Left renal cortex interstitium (tissue), 4 donors: ENCODE data around the gene MYO5C. TPM values are rescaled to one million over a fixed set of nuclear protein-coding genes. Genes with fewer than 3 reads are reported as not detected.
A peak's percentile ranks its signal among the peaks of the same experiment; 100 is the strongest.
"Not testable (repeated sequence)": the region's sequence is repeated elsewhere in the genome, so short reads cannot be mapped to it uniquely, and the experiment has no call there.

Source experiments
- DNase-seq, 4 donors: peaks; one replicate each; pipeline ENCODE4 v3.0.0-alpha.2; 2013; ENCODE audit warnings: low read depth in 4 of 4, low spot score in 2 of 4, missing footprints in 1 of 4
- polyA plus RNA-seq, 4 donors: library from polyadenylated mRNA; unstranded; fragments of 120-200 nt; gene quantifications; one replicate each; pipeline ENCODE4 v1.2.1, GENCODE V29; 2013; ENCODE audit not compliant: insufficient read length in 4 of 4

MYO5C gene
- polyA plus RNA-seq, 4 donors, result 16.2 to 30.6 (median 22.7) TPM

DNA sequence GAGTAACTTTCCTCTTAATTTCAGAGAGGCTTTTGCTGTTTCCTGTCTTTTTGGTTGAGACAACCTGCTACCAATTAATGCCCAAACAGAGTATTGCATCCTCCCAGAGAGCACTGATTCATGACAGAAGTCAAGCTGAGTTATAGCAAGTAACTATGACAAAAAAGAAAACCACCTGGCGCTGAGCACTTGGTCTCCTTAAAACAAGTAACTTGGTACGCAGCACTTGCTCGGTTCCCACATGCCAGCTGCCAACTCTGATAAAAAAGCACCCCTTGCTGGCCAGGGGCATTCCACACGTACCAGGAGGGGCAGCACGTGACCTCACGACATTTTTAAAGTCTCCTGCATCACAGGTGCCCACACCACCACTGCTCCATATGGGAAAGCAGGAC lies 13.5 kb upstream of the MYO5C start:
- no peak for DNase-seq

- no peak for DNase-seq
Measured at GRCh38 chr15:52308446-52309153, 13.0 kb upstream of the MYO5C start.

DNA sequence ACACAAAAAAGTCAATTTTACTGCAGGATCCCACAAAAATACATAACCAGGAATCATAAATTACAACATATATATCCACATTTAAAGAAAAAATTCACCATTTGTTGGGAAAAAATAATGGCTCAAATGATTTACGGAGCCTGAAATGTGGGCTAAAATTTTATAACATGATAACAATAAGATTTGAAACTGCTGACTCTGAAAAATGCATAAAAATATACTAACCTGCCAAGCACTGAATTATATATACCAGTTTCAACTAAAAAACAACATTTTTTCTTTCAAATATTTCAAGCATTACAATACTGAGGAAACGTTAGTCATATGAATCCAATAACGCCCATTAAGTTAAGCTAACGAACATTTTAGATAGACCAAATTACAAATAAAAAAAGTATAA lies 12.2 kb upstream of the MYO5C start:
- no peak for DNase-seq

GRCh38 chr15:52306270-52306669 lies 10.7 kb upstream of the MYO5C start:
- DNase-seq, result no peak

DNA sequence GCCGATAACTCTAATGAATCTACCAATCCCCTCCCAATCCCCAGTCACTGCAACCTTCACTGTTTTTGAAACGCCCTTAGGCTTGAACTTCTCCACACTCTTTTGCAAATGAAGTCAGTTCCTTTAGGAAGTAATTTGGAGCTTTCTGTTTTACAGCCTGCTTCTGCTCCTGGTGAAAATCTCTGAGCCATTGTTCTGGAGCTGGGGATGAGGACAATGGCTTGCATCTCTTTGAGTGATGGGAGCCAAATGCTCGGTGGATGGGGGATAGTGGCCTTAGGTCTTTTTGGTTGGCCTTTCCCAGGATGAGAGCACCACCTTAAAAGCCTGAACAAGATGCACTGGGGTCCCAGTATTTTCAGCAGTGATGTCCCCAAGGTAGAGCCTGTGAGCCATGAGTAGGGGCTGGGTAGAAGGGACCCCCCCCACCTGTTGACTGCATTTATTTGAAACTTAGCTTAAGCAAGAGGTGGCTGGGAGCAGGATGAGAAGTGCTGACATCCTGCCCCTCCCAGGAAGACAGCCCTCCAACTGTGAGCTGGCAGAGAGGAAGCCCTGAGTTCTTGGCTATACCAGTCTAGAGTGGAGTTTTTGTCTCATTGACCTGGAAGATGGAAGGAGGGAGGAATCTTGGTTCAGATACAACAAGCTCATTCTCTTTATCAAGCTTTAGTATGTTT lies 7.6 kb upstream of the MYO5C start:
- DNase-seq, result no peak

GRCh38 chr15:52301265-52301847 lies 5.8 kb upstream of the MYO5C start:
- DNase-seq, result no peak

- DNase-seq, result no peak
Measured at GRCh38 chr15:52294881-52295420, 653 bp downstream of the MYO5C start.

DNA sequence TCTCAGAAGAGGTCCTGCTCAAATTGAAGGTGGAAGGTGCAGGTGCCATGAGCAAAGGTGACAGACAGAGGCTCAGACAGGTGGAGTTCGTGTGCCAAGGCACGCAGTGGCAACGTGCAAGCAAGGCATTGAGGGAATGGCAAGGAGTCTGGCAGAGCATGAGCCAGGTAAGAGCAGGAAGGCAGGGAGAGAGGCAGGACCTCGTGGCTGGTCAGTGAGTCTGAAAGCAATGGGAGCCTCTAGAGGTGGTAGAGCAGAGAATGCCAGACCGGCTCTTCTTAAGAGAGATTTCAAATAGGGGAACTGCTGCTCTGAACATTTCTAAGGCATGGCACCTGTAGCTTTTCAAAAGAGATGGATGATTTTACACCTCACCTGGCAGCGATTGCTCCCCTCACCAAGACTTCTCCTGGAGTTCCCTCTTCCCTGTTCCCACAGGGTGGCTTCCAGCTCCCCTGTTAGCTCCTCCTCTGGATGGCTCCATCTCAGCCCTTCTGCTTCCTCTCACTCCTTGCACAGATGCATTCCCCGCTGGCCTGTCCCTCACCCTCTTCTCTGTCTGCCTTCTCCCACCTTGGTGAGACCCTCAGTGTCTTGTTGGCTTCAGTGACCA lies 2.7 kb downstream of the MYO5C start:
- no peak for DNase-seq

DNA sequence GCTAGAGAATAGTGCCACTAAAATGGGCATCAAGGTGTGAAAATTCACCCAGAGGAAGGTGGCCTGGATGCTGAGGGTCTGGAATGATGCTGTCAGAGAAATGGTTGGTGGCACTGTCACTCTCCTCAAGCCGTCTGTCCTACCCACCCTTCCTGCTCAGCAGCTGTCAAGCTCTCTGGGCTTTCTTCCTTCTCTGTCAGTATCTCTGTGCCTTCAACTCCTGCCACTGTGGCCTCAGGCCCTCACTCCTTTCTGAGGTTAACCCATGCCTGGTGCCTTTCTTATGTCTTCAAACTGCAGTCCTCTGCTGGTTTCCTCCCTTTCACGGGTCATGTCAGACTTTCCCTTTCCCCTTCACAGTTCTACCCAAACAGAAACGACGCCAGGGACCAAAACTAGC lies 4.4 kb downstream of the MYO5C start:
- DNase-seq, result no peak

GRCh38 chr15:52290800-52291199 lies 4.8 kb downstream of the MYO5C start:
- no peak for DNase-seq

GRCh38 chr15:52290329-52290728 lies 5.3 kb downstream of the MYO5C start:
- DNase-seq, result no peak

GRCh38 chr15:52289629-52290081 lies 5.9 kb downstream of the MYO5C start:
- no peak for DNase-seq

GRCh38 chr15:52288986-52289385 lies 6.6 kb downstream of the MYO5C start:
- no peak for DNase-seq

GRCh38 chr15:52288051-52288942 lies 7.3 kb downstream of the MYO5C start:
- DNase-seq, result peak in 1 of 4 donors; percentile 32

- no peak for DNase-seq
Measured at GRCh38 chr15:52287114-52287513, 8.5 kb downstream of the MYO5C start.

GRCh38 chr15:52285941-52286340 lies 9.7 kb downstream of the MYO5C start:
- not testable (repeated sequence) for DNase-seq

GRCh38 chr15:52284164-52284563 lies 11.4 kb downstream of the MYO5C start:
- DNase-seq, result no peak

DNA sequence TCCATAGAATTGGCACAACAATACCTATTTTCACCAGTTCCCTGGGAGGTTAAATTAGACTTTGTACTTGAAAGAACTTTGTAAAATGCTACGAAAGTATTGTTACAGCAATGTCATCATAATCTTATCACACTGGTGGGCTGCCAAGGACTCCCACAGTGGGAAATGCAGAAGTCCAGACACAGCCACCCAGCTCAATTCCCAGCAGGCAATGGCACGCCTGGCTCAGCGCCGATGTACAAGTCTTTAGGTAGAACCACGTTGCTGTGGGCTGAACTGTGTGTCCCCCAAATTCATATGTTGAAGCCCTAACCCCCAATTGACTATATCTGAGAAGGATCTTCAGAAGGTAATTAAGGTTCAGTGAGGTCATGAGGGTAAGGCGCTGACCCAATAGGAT lies 12.3 kb downstream of the MYO5C start:
- no peak for DNase-seq

GRCh38 chr15:52282418-52282817 lies 13.2 kb downstream of the MYO5C start:
- DNase-seq, result no peak
